Stimulated activated CD8-positive, alpha-beta memory T cell treated with anti-CD3 and anti-CD28 coated beads, Interleukin-4, amount 100 ng/mL, for 24 hours (primary cell): ENCODE measurements around the gene SIX5.

Source experiments
- DNase-seq: peaks from one replicate; pipeline ENCODE4 v3.0.0-alpha.2; 2020; ENCODE audit warnings: low read depth

SIX5 gene

GRCh38 chr19:45773384-45773783, 4.3 kb upstream of the SIX5 start:
- no peak for DNase-seq

GRCh38 chr19:45772912-45773311, 3.9 kb upstream of the SIX5 start:
- no peak for DNase-seq

- DNase-seq, result no peak
Observed at GRCh38 chr19:45772130-45772840, 3.2 kb upstream of the SIX5 start.

GRCh38 chr19:45771311-45771933, 2.4 kb upstream of the SIX5 start:
- no peak for DNase-seq

- peak; percentile 88 for DNase-seq
Observed at GRCh38 chr19:45770192-45771101, 1.4 kb upstream of the SIX5 start.

- no peak for DNase-seq
Observed at GRCh38 chr19:45769821-45770191, 754 bp upstream of the SIX5 start.

- DNase-seq, result no peak
Observed at GRCh38 chr19:45768655-45768983, 433 bp downstream of the SIX5 start.

- DNase-seq, result peak; percentile 24
Observed at GRCh38 chr19:45767881-45768654, 984 bp downstream of the SIX5 start.

GRCh38 chr19:45767410-45767880, 1.6 kb downstream of the SIX5 start:
- no peak for DNase-seq

- no peak for DNase-seq
Observed at GRCh38 chr19:45766869-45767346, 2.1 kb downstream of the SIX5 start.

- DNase-seq, result no peak
Observed at GRCh38 chr19:45766296-45766868, 2.7 kb downstream of the SIX5 start.

GRCh38 chr19:45765702-45766295, 3.3 kb downstream of the SIX5 start:
- no peak for DNase-seq

GRCh38 chr19:45764945-45765701, 3.9 kb downstream of the SIX5 start:
- no peak for DNase-seq

- no peak for DNase-seq
Observed at GRCh38 chr19:45764475-45764874, 4.6 kb downstream of the SIX5 start.

- DNase-seq, result no peak
Observed at GRCh38 chr19:45763691-45764294, 5.3 kb downstream of the SIX5 start.

- DNase-seq, result no peak
Observed at GRCh38 chr19:45762870-45763631, 6.0 kb downstream of the SIX5 start.

- DNase-seq, result no peak
Observed at GRCh38 chr19:45761714-45762113, 7.3 kb downstream of the SIX5 start.

GRCh38 chr19:45758921-45759320, 10.1 kb downstream of the SIX5 start:
- no peak for DNase-seq

- DNase-seq, result no peak
Observed at GRCh38 chr19:45757695-45758094, 11.4 kb downstream of the SIX5 start.
